Vagina (tissue), 2 donors: ENCODE results near the gene NEAT1.

ENCODE experiments used
- CTCF ChIP-seq, 3 experiments: fragments of 450-650 bp in 2 of 3; fragments of 200-600 bp in 1 of 3; sonication (generic) in 1 of 3; IDR thresholded peaks; one replicate each; pipeline ENCODE4 v1.5.1; 2017 to 2019; ENCODE audit warnings: antibody characterized with exemption in 3 of 3, mild to moderate bottlenecking in 2 of 3, moderate library complexity in 2 of 3
- POLR2A ChIP-seq, 2 donors: fragments of 450-650 bp; IDR thresholded peaks; one replicate each; pipeline ENCODE4 v1.6.1; 2017; ENCODE audit warnings: antibody characterized with exemption in 2 of 2, mild to moderate bottlenecking in 2 of 2, moderate library complexity in 2 of 2

GRCh38 chr11:65403607-65404121 is 18.9 kb upstream of the NEAT1 start:
- TF ChIP-seq POLR2A (IDR thresholded peaks at IDR 0.05) (no peak), CTCF (IDR thresholded peaks at IDR 0.05) (no peak)
